Breast epithelium (tissue), 3 donors: ENCODE results near the gene ZNF319.

Experiments used
- POLR2A ChIP-seq: fragments of 450-650 bp; IDR thresholded peaks from one replicate; pipeline ENCODE4 v1.6.1; 2016; ENCODE audit warnings: antibody characterized with exemption, mild to moderate bottlenecking, moderate library complexity
- TF ChIP-seq, protein P1 (sequence below), 3 donors: fragments of 450-650 bp; IDR thresholded peaks; one replicate each; pipeline ENCODE4 v1.5.1; 2016 to 2017; ENCODE audit warnings: antibody characterized with exemption in 3 of 3, mild to moderate bottlenecking in 3 of 3, moderate library complexity in 3 of 3

GRCh38 chr16:57996406-57997175 lies 3.9 kb downstream of the ZNF319 start:
- TF ChIP-seq POLR2A = no peak
- TF ChIP-seq, protein P1, sequence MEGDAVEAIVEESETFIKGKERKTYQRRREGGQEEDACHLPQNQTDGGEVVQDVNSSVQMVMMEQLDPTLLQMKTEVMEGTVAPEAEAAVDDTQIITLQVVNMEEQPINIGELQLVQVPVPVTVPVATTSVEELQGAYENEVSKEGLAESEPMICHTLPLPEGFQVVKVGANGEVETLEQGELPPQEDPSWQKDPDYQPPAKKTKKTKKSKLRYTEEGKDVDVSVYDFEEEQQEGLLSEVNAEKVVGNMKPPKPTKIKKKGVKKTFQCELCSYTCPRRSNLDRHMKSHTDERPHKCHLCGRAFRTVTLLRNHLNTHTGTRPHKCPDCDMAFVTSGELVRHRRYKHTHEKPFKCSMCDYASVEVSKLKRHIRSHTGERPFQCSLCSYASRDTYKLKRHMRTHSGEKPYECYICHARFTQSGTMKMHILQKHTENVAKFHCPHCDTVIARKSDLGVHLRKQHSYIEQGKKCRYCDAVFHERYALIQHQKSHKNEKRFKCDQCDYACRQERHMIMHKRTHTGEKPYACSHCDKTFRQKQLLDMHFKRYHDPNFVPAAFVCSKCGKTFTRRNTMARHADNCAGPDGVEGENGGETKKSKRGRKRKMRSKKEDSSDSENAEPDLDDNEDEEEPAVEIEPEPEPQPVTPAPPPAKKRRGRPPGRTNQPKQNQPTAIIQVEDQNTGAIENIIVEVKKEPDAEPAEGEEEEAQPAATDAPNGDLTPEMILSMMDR (IDR thresholded peaks at IDR 0.05) = no peak
